Stimulated activated CD8-positive, alpha-beta memory T cell treated with anti-CD3 and anti-CD28 coated beads, Interleukin-7, amount 100 ng/mL, for 48 hours (primary cell): ENCODE data around the gene TIMP1.
A peak's percentile ranks its signal among the peaks of the same experiment; 100 is the strongest.

Experiments
- DNase-seq, 2 donors: peaks; one replicate each; pipeline ENCODE4 v3.0.0-alpha.2; 2020; ENCODE audit warnings: low read depth in 1 of 2; ENCODE audit errors: extremely low read depth in 1 of 2

Gene TIMP1

DNA sequence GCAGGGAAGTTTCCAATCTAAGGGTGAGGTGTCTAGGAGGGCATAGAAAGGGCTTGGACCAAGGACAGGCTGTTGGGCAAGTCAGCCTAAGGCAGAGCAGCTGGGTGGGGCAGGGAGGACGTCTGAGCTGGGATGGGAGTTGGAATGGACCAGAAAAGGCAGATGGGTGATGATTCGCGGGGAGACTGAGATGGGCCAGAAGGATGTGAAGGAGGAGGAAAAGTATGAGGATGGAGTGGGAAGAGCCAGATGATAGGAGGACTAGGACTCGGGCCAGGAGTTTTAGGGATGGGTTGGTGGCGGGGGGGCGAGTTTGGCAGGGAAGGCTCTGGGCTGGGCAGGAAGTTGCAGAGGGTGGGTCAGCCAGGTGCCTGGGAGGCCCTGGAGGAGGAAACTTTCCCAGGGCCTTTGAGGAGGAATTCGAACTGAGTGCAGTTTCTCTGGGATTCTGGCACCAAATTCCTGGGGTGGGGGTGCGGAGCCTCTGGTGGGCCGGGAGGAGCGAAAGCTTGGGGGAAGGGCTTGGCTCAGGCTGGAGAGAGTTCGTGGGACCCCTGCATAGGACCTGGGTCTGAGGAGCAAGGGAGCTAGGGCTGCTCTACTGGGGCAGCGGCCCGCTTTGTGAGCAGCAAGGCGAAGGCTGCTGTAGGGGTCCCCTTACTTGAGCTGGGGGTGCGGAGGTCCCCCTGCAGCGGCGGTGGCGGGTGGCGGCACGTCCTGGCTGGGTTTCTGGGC lies 8.7 kb upstream of the TIMP1 start:
- no peak for DNase-seq

- no peak for DNase-seq
These were observed 8.1 kb upstream of the TIMP1 start for GRCh38 chrX:47574076-47574546.

- DNase-seq, result no peak
These were observed 7.5 kb upstream of the TIMP1 start for GRCh38 chrX:47574547-47575301.

GRCh38 chrX:47576021-47576898 lies 6.0 kb upstream of the TIMP1 start:
- no peak for DNase-seq

DNA sequence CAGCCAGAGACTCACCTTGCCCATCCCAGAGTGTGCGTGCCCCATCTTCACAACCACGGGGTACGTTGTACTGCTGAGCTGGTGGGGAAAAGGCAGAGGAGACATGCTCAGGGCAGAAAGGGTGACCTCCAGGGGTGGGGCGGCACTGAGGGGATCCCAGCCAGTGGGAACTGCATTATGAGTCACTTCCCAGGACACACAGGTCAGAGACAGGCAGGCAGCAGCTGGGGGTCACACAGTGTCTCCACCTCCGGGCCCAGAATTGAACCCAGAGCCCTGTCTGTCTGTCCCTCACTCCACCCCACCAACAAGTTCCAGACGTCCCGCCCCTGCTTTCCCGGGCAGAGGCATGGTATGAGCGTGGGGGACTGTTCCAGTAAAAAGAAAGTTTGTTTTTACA lies 4.8 kb upstream of the TIMP1 start:
- no peak for DNase-seq

GRCh38 chrX:47577901-47578300 lies 4.3 kb upstream of the TIMP1 start:
- no peak for DNase-seq

DNA sequence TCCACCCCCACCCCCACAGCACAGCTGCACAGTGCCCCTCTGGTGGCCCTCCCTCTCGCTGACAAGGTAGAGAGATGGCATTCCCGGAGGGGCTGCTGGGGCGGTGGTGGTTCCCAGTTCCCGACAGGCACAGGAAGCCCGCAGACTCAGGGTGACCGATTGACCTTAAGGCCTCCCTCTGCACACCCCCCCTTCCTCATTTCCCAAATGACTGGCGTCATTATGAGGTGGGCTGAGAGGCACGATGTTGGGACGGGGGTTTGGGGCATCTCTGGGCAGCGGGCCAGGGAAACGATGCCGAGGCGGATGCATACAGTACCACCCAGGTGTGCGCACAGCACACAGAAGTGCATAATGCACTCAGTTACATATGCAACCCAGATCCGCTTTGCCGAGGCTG lies 3.5 kb upstream of the TIMP1 start:
- no peak for DNase-seq

GRCh38 chrX:47579537-47579936 lies 2.7 kb upstream of the TIMP1 start:
- peak in 1 of 2 donors; percentile 35 for DNase-seq

DNA sequence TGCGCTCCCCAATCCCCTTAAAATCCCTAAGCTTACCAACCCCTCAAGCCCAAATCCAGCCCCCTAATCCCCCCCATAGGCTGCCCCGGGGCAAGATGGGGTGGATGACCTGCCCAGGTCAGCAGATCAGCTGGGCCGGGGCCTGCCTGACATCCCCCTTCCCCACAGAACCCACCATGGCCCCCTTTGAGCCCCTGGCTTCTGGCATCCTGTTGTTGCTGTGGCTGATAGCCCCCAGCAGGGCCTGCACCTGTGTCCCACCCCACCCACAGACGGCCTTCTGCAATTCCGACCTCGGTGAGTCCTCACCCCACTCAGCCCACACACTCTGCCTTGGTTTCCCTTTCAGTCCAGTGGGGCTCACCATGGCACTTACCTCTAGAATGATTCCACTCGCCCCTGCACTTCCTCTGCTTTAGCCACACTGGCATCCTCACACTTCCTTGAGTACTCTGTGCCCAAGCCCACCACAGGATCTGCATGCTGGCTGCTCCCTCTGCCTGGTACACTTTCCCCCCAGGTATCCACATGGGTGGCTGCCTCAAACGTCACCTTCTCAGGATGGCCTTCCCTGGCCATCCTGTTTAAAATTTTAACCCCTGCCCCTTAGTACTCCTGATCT lies 1.1 kb downstream of the TIMP1 start:
- no peak for DNase-seq

DNA sequence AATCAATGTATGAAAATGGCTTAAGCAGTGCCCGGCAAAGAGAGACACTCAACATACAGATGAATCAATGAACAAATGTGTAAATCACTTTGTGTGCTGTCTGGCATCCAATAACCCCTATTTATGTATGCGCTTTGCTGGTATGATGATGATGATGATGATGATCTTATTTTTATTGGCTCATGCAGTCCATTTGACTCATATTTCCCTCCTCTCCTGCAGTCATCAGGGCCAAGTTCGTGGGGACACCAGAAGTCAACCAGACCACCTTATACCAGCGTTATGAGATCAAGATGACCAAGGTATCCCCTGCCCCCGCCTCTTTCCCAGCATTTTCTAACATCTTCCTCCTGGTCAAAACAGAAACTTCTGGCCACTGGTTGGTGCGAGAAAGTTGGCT lies 2.5 kb downstream of the TIMP1 start:
- no peak for DNase-seq

DNA sequence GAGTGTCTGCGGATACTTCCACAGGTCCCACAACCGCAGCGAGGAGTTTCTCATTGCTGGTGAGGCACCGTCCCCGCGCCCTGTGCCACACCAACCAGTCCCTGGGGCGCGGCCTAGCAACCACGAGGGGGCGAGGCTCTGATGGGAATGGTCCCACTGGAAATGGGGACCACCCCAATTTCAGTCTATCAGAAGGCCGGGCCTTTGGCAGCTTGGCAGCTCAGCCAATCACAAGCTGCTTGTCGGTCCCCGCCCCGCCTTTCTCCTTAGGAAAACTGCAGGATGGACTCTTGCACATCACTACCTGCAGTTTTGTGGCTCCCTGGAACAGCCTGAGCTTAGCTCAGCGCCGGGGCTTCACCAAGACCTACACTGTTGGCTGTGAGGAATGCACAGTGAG lies 3.0 kb downstream of the TIMP1 start:
- DNase-seq, result no peak

DNA sequence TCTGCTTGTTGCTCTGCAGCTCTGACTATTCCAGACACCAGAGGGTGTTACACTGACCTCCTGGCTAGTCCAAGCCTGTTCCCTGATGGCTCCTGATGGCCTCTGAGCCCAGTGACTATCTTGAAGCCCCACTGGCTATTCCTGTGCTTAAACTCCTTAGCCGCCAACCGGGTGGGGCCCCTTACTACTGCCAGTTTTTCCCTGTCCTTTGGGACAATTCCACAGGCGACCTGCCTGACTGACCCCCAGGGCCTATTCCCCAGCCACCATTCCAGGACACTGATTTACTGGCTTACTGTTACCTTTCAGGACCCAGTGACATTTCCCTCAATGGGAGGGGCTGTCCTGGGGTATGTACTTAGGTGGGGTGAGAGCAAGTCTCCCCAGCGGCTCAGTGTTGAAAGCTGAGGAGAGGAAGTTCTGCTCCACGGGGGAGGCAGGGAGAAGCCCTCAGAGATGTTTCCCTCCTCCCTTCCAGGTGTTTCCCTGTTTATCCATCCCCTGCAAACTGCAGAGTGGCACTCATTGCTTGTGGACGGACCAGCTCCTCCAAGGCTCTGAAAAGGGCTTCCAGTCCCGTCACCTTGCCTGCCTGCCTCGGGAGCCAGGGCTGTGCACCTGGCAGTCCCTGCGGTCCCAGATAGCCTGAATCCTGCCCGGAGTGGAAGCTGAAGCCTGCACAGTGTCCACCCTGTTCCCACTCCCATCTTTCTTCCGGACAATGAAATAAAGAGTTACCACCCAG lies 4.0 kb downstream of the TIMP1 start:
- no peak for DNase-seq

- DNase-seq, result no peak
These were observed 5.1 kb downstream of the TIMP1 start for GRCh38 chrX:47587091-47587891.

- no peak for DNase-seq
These were observed 5.9 kb downstream of the TIMP1 start for GRCh38 chrX:47587906-47588735.

DNA sequence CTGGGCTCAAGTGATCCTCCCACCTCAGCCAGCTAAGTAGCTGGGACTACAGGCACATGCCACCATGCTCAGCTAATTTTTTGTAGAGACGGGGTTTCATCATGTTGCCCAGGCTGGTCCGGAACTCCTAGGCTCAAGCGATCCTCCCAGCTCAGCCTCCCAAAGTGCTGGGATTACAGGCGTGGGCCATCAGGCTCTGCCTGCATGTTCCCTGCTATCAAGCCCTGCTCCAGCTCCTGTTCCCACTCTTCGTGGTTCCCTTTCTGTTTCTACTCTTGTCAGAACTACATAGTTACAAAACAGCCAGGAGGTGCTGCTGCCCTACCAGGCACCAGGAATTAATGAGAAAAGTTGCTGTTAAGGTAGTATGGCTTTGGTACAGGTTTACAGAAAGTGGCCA lies 8.7 kb downstream of the TIMP1 start:
- DNase-seq, result no peak

DNA sequence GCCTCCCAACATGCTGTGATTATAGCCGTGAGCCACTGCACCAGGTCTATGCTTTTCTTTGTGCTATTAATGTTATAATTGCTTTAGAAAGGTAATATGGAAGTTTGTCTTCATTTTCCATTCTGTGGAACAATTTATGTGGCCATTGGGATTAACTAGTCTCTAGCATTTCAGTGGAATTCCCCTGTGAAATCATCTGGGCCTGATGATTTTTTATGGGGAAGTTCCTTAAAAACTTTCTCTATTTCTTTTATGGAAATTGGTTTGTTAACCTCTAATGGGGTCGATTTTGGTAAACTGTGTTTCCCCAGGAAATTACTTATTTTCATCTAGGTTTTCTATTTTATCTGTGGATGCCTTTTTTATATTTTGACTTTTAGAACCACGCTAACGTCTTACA lies 11.3 kb downstream of the TIMP1 start:
- no peak for DNase-seq

GRCh38 chrX:47595716-47596251 lies 13.5 kb downstream of the TIMP1 start:
- no peak for DNase-seq

DNA sequence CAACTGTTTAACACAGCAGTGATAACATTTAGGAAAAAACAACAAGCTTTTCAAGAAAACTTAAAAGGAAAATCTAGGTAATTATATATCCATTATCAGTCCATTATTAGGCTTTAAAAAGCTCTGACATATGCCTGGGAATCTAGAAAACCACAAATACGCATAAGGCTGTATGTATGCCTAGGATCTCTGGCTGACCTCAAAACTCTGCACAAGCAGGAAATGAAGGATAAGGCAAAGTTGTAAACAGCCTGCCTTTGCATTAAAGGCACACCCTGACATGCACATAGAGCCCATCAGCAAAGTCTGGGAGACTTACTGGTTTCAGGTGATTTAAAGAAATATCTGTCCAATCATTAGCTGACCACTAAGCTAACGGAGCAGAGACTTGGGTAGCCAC lies 14.0 kb downstream of the TIMP1 start:
- no peak for DNase-seq
